IMR-90 (cell line): ENCODE results near the gene ZBTB11. TPM values are rescaled to one million over a fixed set of nuclear protein-coding genes. Genes with fewer than 3 reads are reported as not detected.

Experiments
- ATAC-seq: fragments of 200-7000 bp; cut with Tn5 transposase; 2 replicates; pipeline ENCODE4 v1.9.1; 2020; ENCODE audit warnings: low read depth, mild to moderate bottlenecking, moderate library complexity
- BruUV-seq: library from RNA; stranded (reverse); fragments of 400-500 nt; replicated peaks from 2 replicates; lab custom pipeline; 2021; lab: Mats Ljungman, UMichigan
- CTCF ChIA-PET: fragments of 300-600 bp; formaldehyde crosslinking; extraction: SDS; loops from one replicate; lab custom pipeline; 2021; ENCODE audit warnings: antibody characterized with exemption; lab: Yijun Ruan, JAX
- POLR2A ChIA-PET: fragments of 300-600 bp; sonication (Branson Sonifier 250); formaldehyde crosslinking; loops from one replicate; lab custom pipeline; 2022; ENCODE audit warnings: antibody characterized with exemption; ENCODE audit not compliant: unreplicated experiment; lab: Charles Lee
- DNase-seq: peaks from one replicate; pipeline ENCODE4 v3.0.0; 2013
- H2AFZ ChIP-seq: replicated peaks from 2 replicates; pipeline ENCODE3; 2013; ENCODE audit warnings: low read length, mild to moderate bottlenecking; ENCODE audit not compliant: poor library complexity
- H2AK5ac ChIP-seq: 2 replicates; pipeline ENCODE4 v1.6.1; 2013; ENCODE audit warnings: low read depth, low read length, inconsistent platforms
- H2AK9ac ChIP-seq: replicated peaks from 2 replicates; pipeline ENCODE3; 2013; ENCODE audit warnings: mild to moderate bottlenecking, low read depth, low read length, moderate library complexity; ENCODE audit not compliant: poor library complexity
- H2BK120ac ChIP-seq: 2 replicates; pipeline ENCODE4 v1.6.1; 2013; ENCODE audit warnings: low read depth, low read length, inconsistent platforms
- H2BK15ac ChIP-seq: 3 replicates; pipeline ENCODE4 v1.6.1; 2013; ENCODE audit warnings: low read depth, low read length, inconsistent platforms
- H2BK20ac ChIP-seq: 2 replicates; pipeline ENCODE4 v1.6.1; 2013; ENCODE audit warnings: low read depth, mild to moderate bottlenecking, inconsistent platforms, low read length, moderate library complexity
- H2BK5ac ChIP-seq: 2 replicates; pipeline ENCODE4 v1.6.1; 2013; ENCODE audit warnings: mild to moderate bottlenecking, low read depth, low read length, inconsistent platforms; ENCODE audit not compliant: poor library complexity, severe bottlenecking
- H3K14ac ChIP-seq: replicated peaks from 2 replicates; pipeline ENCODE4 v1.6.1; 2013; ENCODE audit warnings: low read depth, low read length, inconsistent platforms
- H3K18ac ChIP-seq: 2 replicates; pipeline ENCODE4 v1.6.1; 2013; ENCODE audit warnings: low read depth, low read length, control low read depth
- H3K23ac ChIP-seq: 2 replicates; pipeline ENCODE4 v1.6.1; 2013; ENCODE audit warnings: low read depth, low read length, inconsistent platforms
- H3K27ac ChIP-seq: 2 replicates; pipeline ENCODE4 v1.5.1; 2013; ENCODE audit warnings: mild to moderate bottlenecking, control low read depth, low read length; ENCODE audit not compliant: insufficient read depth
- H3K27me3 ChIP-seq: 2 replicates; pipeline ENCODE4 v1.6.1; 2013; ENCODE audit warnings: low read length; ENCODE audit not compliant: control insufficient read depth, insufficient read depth
- H3K36me3 ChIP-seq: 2 replicates; pipeline ENCODE4 v1.6.1; 2013; ENCODE audit warnings: low read length, mixed read lengths; ENCODE audit not compliant: control insufficient read depth, insufficient read depth
- H3K4ac ChIP-seq: 2 replicates; pipeline ENCODE4 v1.6.1; 2013; ENCODE audit warnings: low read depth, low read length, inconsistent platforms
- H3K4me1 ChIP-seq: 2 replicates; pipeline ENCODE4 v1.6.1; 2013; ENCODE audit warnings: low read length, mixed read lengths; ENCODE audit not compliant: control insufficient read depth, insufficient read depth
- H3K4me2 ChIP-seq: 2 replicates; pipeline ENCODE4 v1.6.1; 2013; ENCODE audit warnings: low read depth, mild to moderate bottlenecking, control low read depth, low read length, moderate library complexity
- H3K4me3 ChIP-seq: 2 replicates; pipeline ENCODE4 v1.5.1; 2013; ENCODE audit warnings: low read depth, mild to moderate bottlenecking, control low read depth, low read length, moderate library complexity; ENCODE audit not compliant: insufficient read depth
- H3K56ac ChIP-seq: 2 replicates; pipeline ENCODE4 v1.6.1; 2013; ENCODE audit warnings: low read length, inconsistent platforms; ENCODE audit not compliant: insufficient read depth; ENCODE audit errors: extremely low read depth
- H3K79me1 ChIP-seq, 2 experiments: 2 replicates each; pipeline ENCODE4 v1.6.1; 2013; ENCODE audit warnings: low read length in 2 of 2, inconsistent platforms in 1 of 2, low read depth in 1 of 2
- H3K9ac ChIP-seq: 2 replicates; pipeline ENCODE4 v1.6.1; 2013; ENCODE audit warnings: low read depth, low read length, control low read depth
- H3K9me1 ChIP-seq: 2 replicates; pipeline ENCODE4 v1.6.1; 2013; ENCODE audit warnings: low read length, inconsistent platforms; ENCODE audit not compliant: insufficient read depth
- H3K9me3 ChIP-seq: 2 replicates; pipeline ENCODE4 v1.6.1; 2013; ENCODE audit warnings: low read length; ENCODE audit not compliant: control insufficient read depth, insufficient read depth
- H4K20me1 ChIP-seq: 2 replicates; pipeline ENCODE4 v1.6.1; 2013; ENCODE audit warnings: low read length, inconsistent platforms; ENCODE audit not compliant: insufficient read depth
- H4K5ac ChIP-seq: 2 replicates; pipeline ENCODE4 v1.6.1; 2013; ENCODE audit warnings: mild to moderate bottlenecking, low read depth, low read length, control low read depth
- H4K8ac ChIP-seq, 2 experiments: 2 replicates each; pipeline ENCODE4 v1.6.1; 2013; ENCODE audit warnings: low read depth in 2 of 2, low read length in 2 of 2, control low read depth in 1 of 2, inconsistent platforms in 1 of 2
- H4K91ac ChIP-seq: 2 replicates; pipeline ENCODE4 v1.6.1; 2013; ENCODE audit warnings: low read depth, low read length, inconsistent platforms; ENCODE audit not compliant: insufficient read depth
- CEBPB ChIP-seq: IDR thresholded peaks from 2 replicates; pipeline ENCODE4 v1.6.1; 2012; ENCODE audit warnings: low read depth, low read length, improper control_type of control experiment
- FOS ChIP-seq: fragments of 150-350 bp; IDR thresholded peaks from 2 replicates; pipeline ENCODE4 v1.6.1; 2016; ENCODE audit warnings: low read depth, low read length
- MAZ ChIP-seq: IDR thresholded peaks from 2 replicates; pipeline ENCODE4 v1.6.1; 2012; ENCODE audit warnings: low read depth, mild to moderate bottlenecking, low read length, improper control_type of control experiment, moderate library complexity, borderline replicate concordance
- MXI1 ChIP-seq: IDR thresholded peaks from 2 replicates; pipeline ENCODE4 v1.6.1; 2012; ENCODE audit warnings: low read depth, mild to moderate bottlenecking, low read length, moderate library complexity, borderline replicate concordance
- POLR2A ChIP-seq: IDR thresholded peaks from 2 replicates; pipeline ENCODE4 v1.6.1; 2012; ENCODE audit warnings: mild to moderate bottlenecking, low read depth, low read length
- RAD21 ChIP-seq: IDR thresholded peaks from 2 replicates; pipeline ENCODE4 v1.6.1; 2012; ENCODE audit warnings: low read length, improper control_type of control experiment
- RFX5 ChIP-seq: IDR thresholded peaks from 2 replicates; pipeline ENCODE4 v1.8.0; 2012; ENCODE audit warnings: low read depth, mild to moderate bottlenecking, low read length, moderate library complexity
- SMC3 ChIP-seq: fragments of 150-350 bp; IDR thresholded peaks from 2 replicates; pipeline ENCODE4 v1.6.1; 2016; ENCODE audit warnings: low read depth, mild to moderate bottlenecking, antibody characterized with exemption, low read length, moderate library complexity
- WGBS, 2 experiments: methylation state at CpG; one replicate each; pipeline versions ENCODE4 v1.1.5 to v1.1.7; 2013; ENCODE audit warnings: missing lambda C conversion rate in 2 of 2; ENCODE audit not compliant: insufficient read length in 1 of 2; ENCODE audit errors: extremely low coverage in 2 of 2; 5-methylcytosine and 5-hydroxymethylcytosine counted together
- dilution Hi-C: fragments of 300-500 bp; cut with HindIII; formaldehyde crosslinking; loops from one replicate; pipeline ENCODE4 v1.14.3; 2018; ENCODE audit warnings: low sequenced_read_pairs; ENCODE audit not compliant: unreplicated experiment
- in situ Hi-C: fragments of 300-500 bp; cut with MboI; formaldehyde crosslinking; loops from 3 replicates; pipeline ENCODE4 v1.14.3; 2019; ENCODE audit warnings: low sequenced_read_pairs, inconsistent platforms, mixed read lengths
- intact Hi-C: fragments of 100-400 bp; cut with micrococcal nuclease; formaldehyde crosslinking; loops from 2 replicates; pipeline ENCODE4 v1.10.0; 2022
- polyA plus RNA-seq, 3 experiments: library from polyadenylated mRNA; depleted of rRNA; stranded (reverse); fragments of >200 nt; gene quantifications; 2 replicates each; pipeline ENCODE4 v1.2.3, GENCODE V29; 2012; ENCODE audit warnings: low replicate concordance in 1 of 3
- total RNA-seq: library from RNA; depleted of rRNA; stranded (reverse); fragments of >200 nt; gene quantifications from 2 replicates; pipeline ENCODE4 v1.2.3, GENCODE V29; 2012
- TF ChIP-seq, protein P1 (sequence below): fragments of 150-350 bp; IDR thresholded peaks from 2 replicates; pipeline ENCODE4 v1.6.1; 2017; ENCODE audit warnings: mild to moderate bottlenecking, antibody characterized with exemption, low read length, low read depth
- TF ChIP-seq, protein P2 (sequence below): fragments of 150-350 bp; IDR thresholded peaks from 2 replicates; pipeline ENCODE4 v1.6.1; 2016; ENCODE audit warnings: low read depth, mild to moderate bottlenecking, low read length, moderate library complexity, borderline replicate concordance

Gene ZBTB11
- total and polyA plus RNA-seq, 2 of the 4 experiments (the other 2 are of a cell fraction), result 6.0 to 17.2 TPM

DNA sequence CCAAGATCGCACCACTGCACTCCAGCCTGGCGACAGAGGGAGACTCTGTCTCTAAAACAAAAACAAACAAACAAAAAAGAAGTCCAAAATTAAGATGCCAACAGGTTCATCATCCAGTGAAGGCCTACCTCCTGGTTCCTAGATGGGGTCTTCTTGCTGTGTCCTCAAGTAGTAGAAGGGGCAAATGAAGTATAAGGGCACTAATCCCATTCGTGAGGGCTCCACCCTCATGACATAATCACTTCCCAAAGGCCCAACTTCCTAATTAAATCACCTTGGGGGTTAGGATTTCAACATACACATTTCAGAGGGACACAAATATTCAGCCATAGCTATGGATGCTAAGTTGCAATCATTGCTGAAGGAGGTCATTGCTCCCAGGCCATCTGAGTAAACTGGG is 57.2 kb downstream of the ZBTB11 start:
- H3K27me3 ChIP-seq, result no peaks in the 10 kb centered on the region
- POLR2A ChIA-PET, result no interaction called here

More for the DNA sequence above, 57.2 kb downstream of the ZBTB11 start:
- CTCF ChIA-PET, result no interaction called here
- Histone ChIP-seq H2AK9ac (no peak overlapping the region), H2BK20ac (no peak overlapping the region), H2AFZ (no peak overlapping the region), H3K9ac (no peak overlapping the region), H3K4me2 (no peak overlapping the region), H3K4me1 (no peaks in the 10 kb centered on the region), H2BK15ac (no peak overlapping the region), H3K36me3 (no peaks in the 10 kb centered on the region), H4K5ac (no peak overlapping the region), H3K23ac (no peak overlapping the region), H3K27ac (no peak overlapping the region), H3K4me3 (no peak overlapping the region), H2BK5ac (no peak overlapping the region), H3K14ac (no peak overlapping the region), H4K8ac (no peak overlapping the region), H4K20me1 (no peaks in the 10 kb centered on the region), H2BK120ac (no peak overlapping the region), H2AK5ac (no peak overlapping the region), H4K91ac (no peak overlapping the region), H3K9me3 (no peaks in the 10 kb centered on the region), H3K56ac (no peak overlapping the region), H3K4ac (no peak overlapping the region), H3K18ac (no peak overlapping the region), H3K79me1 (no peaks in the 10 kb centered on the region), H3K9me1 (no peaks in the 10 kb centered on the region)
- dilution Hi-C loops, result no loop called here
- TF ChIP-seq CEBPB, result no peak
- no peak for TF ChIP-seq MXI1
- no peak for TF ChIP-seq MAZ
- TF ChIP-seq FOS, result no peak
- TF ChIP-seq, protein P1, sequence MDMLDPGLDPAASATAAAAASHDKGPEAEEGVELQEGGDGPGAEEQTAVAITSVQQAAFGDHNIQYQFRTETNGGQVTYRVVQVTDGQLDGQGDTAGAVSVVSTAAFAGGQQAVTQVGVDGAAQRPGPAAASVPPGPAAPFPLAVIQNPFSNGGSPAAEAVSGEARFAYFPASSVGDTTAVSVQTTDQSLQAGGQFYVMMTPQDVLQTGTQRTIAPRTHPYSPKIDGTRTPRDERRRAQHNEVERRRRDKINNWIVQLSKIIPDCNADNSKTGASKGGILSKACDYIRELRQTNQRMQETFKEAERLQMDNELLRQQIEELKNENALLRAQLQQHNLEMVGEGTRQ, result no peak
- TF ChIP-seq SMC3, result no peak
- TF ChIP-seq, protein P2, sequence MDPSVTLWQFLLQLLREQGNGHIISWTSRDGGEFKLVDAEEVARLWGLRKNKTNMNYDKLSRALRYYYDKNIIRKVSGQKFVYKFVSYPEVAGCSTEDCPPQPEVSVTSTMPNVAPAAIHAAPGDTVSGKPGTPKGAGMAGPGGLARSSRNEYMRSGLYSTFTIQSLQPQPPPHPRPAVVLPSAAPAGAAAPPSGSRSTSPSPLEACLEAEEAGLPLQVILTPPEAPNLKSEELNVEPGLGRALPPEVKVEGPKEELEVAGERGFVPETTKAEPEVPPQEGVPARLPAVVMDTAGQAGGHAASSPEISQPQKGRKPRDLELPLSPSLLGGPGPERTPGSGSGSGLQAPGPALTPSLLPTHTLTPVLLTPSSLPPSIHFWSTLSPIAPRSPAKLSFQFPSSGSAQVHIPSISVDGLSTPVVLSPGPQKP, result no peak
- no peak for TF ChIP-seq POLR2A
- no peak for TF ChIP-seq RAD21
- TF ChIP-seq RFX5, result no peak
- WGBS, 2 experiments, result 100% methylated on average over 2 of the region's 3 CpGs; no CpG with 5 or more reads in 1 of the 2 experiments
- ATAC-seq, result no peak
- in situ Hi-C loops, result no loop called here
- no peak for DNase-seq
- intact Hi-C loops, result no loop called here
- no TSS peak for BruUV-seq
